K562 (cell line): ENCODE results near the gene PRODH2. TPM values are rescaled to one million over a fixed set of nuclear protein-coding genes. Genes with fewer than 3 reads are reported as not detected.

Source experiments
- CHD2 ChIP-seq: IDR thresholded peaks from 2 replicates; pipeline ENCODE4 v1.6.1; 2011; ENCODE audit warnings: low read depth, low read length
- EP400 ChIP-seq: fragments of 450-650 bp; IDR thresholded peaks from 2 replicates; pipeline ENCODE4 v1.6.1; 2017; ENCODE audit warnings: antibody characterized with exemption, mild to moderate bottlenecking, moderate library complexity
- FOSL1 ChIP-seq: fragments of 200-800 bp; sonication (Bioruptor generic); conservative IDR thresholded peaks from 2 replicates; pipeline ENCODE4 v1.6.1; 2016; ENCODE audit warnings: missing genetic modification characterization, missing compliant biosample characterization
- KDM1A ChIP-seq, 2 experiments: fragments of 450-650 bp; IDR thresholded peaks; 2 replicates each; pipeline ENCODE4 v1.6.1; 2016; ENCODE audit warnings: mild to moderate bottlenecking in 2 of 2
- MAFG ChIP-seq: fragments of 450-650 bp; conservative IDR thresholded peaks from 2 replicates; pipeline ENCODE4 v1.6.1; 2016; ENCODE audit warnings: missing genetic modification characterization, missing compliant biosample characterization
- MEIS2 ChIP-seq: fragments of 450-650 bp; IDR thresholded peaks from 2 replicates; pipeline ENCODE4 v1.6.1; 2014; ENCODE audit warnings: mild to moderate bottlenecking; ENCODE audit not compliant: partially characterized antibody
- MNT ChIP-seq, 2 experiments: fragments of 450-650 bp; conservative IDR thresholded peaks; 2 replicates each; pipeline ENCODE4 v1.6.1; 2017; ENCODE audit warnings: mild to moderate bottlenecking in 2 of 2, moderate library complexity in 2 of 2
- NEUROD1 ChIP-seq: fragments of 150-350 bp; IDR thresholded peaks from 2 replicates; pipeline ENCODE4 v1.6.1; 2014; ENCODE audit warnings: borderline replicate concordance, low read length, low read depth; ENCODE audit not compliant: partially characterized antibody
- NR1H2 ChIP-seq: sonication (generic); formaldehyde crosslinking; IDR thresholded peaks from 2 replicates; pipeline ENCODE4 v1.4.0; 2020; ENCODE audit warnings: mild to moderate bottlenecking, missing genetic modification reagents
- TOE1 ChIP-seq, 2 experiments: fragments of 450-650 bp in 1 of 2; sonication (generic) in 1 of 2; formaldehyde crosslinking in 1 of 2; IDR thresholded peaks; 2 replicates each; pipeline versions ENCODE4 v1.7.1 to v1.8.0; 2016 to 2022; ENCODE audit warnings: borderline replicate concordance in 2 of 2, mild to moderate bottlenecking in 2 of 2, antibody characterized with exemption in 1 of 2, inconsistent platforms in 1 of 2, low read depth in 1 of 2, missing genetic modification reagents in 1 of 2, moderate library complexity in 1 of 2
- ZKSCAN8 ChIP-seq: fragments of 200-800 bp; sonication (Bioruptor generic); IDR thresholded peaks from 2 replicates; pipeline ENCODE4 v1.6.1; 2016; ENCODE audit warnings: missing genetic modification characterization, missing compliant biosample characterization
- ZNF75A ChIP-seq: fragments of 450-650 bp; formaldehyde crosslinking; IDR thresholded peaks from 2 replicates; pipeline ENCODE4 v1.4.0; 2020; ENCODE audit warnings: mild to moderate bottlenecking
- ZNF79 ChIP-seq: fragments of 250-450 bp; sonication (Bioruptor Pico); IDR thresholded peaks from 2 replicates; pipeline ENCODE4 v1.4.0; 2020; ENCODE audit warnings: low read depth, mild to moderate bottlenecking, moderate library complexity
- polyA plus RNA-seq, 8 experiments: library from polyadenylated mRNA; depleted of rRNA in 4 of 8; stranded (reverse) in 5 of 8; unstranded in 3 of 8; fragments of >200 nt; fragmentation: Nextera tagmentation in 2 of 8; fragmentation: Illumina TruSeq in 1 of 8; extraction: Ambion mirVana in 2 of 8; extraction: Trizol in 1 of 8; gene quantifications; 2 replicates each; pipeline versions ENCODE4 v1.2.1 to v1.2.3, GENCODE V29; 2011 to 2014; ENCODE audit warnings: inconsistent platforms in 1 of 8, missing spikeins in 1 of 8
- total RNA-seq, 7 experiments: library from RNA; depleted of rRNA in 6 of 7; stranded (reverse); fragments of >200 nt in 6 of 7; fragmentation: Illumina TruSeq in 2 of 7; extraction: Trizol in 2 of 7; gene quantifications; 2 replicates each; pipeline versions ENCODE4 v1.2.1 to v1.2.3, GENCODE V29; 2011 to 2021; ENCODE audit warnings: low replicate concordance in 1 of 7
- TF ChIP-seq, protein P1 (sequence below): fragments of 450-650 bp; IDR thresholded peaks from 2 replicates; pipeline ENCODE4 v1.6.1; 2014; ENCODE audit warnings: low read depth, mild to moderate bottlenecking, moderate library complexity, borderline replicate concordance
- TF ChIP-seq, protein P2 (sequence below): fragments of 450-650 bp; formaldehyde crosslinking; IDR thresholded peaks from 2 replicates; pipeline ENCODE4 v1.4.0; 2022; ENCODE audit warnings: missing genetic modification characterization
- TF ChIP-seq, protein P3 (sequence below): fragments of 250-450 bp; sonication (Bioruptor Pico); IDR thresholded peaks from 2 replicates; pipeline ENCODE4 v1.5.0; 2021

Gene PRODH2
- total and polyA plus RNA-seq, 9 of the 15 experiments (the other 6 are each of a cell fraction or from before 2014, with no cell fraction given) = not detected

DNA sequence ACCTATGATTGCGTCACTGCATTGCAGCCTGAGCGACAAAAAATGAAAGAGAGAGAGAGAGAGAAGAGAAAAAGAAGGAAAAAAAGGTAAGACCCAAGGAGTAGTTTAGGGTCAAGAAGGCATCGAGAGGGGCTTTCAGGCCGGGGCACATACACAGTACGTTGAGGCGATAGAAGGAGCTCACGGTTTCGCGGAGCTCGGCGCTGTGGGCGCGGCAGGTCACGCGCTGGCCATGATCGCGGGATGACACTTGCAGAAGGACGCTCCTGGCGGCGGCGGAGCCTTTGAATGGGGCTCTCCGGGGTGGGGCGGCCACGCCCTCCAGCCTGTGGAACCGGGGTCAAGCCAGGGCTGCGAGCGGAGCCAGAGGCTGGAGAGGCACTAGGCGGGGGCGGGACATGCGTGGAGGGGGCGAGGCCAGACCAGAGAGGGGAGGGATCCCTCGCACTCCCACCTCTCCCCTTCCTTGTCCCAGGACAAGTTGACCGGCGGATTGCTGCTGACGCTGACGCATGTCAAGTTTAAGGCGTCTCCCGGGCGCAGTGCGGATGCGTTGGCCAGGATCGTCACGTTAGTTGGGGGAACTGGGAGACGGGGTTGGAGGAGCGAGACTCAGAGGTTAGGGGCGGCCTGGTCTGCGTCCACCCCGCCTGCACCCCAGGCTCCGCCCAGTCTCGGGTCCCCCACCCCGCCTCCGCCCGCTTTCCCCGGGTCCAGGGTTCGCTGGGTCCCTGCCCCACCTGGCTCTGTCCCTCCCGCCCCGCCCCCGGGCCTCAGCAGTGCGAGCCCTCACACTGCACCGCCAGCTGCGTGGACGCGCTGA is 32.8 kb upstream of the PRODH2 start (continued):
- TF ChIP-seq, protein P1, sequence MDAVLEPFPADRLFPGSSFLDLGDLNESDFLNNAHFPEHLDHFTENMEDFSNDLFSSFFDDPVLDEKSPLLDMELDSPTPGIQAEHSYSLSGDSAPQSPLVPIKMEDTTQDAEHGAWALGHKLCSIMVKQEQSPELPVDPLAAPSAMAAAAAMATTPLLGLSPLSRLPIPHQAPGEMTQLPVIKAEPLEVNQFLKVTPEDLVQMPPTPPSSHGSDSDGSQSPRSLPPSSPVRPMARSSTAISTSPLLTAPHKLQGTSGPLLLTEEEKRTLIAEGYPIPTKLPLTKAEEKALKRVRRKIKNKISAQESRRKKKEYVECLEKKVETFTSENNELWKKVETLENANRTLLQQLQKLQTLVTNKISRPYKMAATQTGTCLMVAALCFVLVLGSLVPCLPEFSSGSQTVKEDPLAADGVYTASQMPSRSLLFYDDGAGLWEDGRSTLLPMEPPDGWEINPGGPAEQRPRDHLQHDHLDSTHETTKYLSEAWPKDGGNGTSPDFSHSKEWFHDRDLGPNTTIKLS = no peak
- TF ChIP-seq MEIS2 (peak; percentile 5), NR1H2 (CRISPR knock-in tag) (no peak), NEUROD1 (no peak), MAFG (no peak), ZKSCAN8 (no peak), EP400 (peak; percentile 82), MNT (conservative IDR thresholded peaks at IDR 0.05) (peak; percentile 76 to 78), KDM1A (IDR thresholded peaks at IDR 0.05) (peak in 1 of 2 experiments; percentile 42; a peak in 1 of 4 replicates), FOSL1 (tag) (0 out of 2 replicates have a peak, but pooled peaks have one; percentile 9), TOE1 (IDR thresholded peaks at IDR 0.05; ENCODE audit: borderline replicate concordance) (peak; percentile 84), TOE1 (CRISPR knock-in tag; IDR thresholded peaks at IDR 0.05; ENCODE audit: borderline replicate concordance, low read depth) (no peak), ZNF75A (CRISPR knock-in tag) (no peak), ZNF79 (CRISPR knock-in tag) (no peak), CHD2 (peak; percentile 76; the same call in 1 of the 2 replicates)
- TF ChIP-seq, protein P2, sequence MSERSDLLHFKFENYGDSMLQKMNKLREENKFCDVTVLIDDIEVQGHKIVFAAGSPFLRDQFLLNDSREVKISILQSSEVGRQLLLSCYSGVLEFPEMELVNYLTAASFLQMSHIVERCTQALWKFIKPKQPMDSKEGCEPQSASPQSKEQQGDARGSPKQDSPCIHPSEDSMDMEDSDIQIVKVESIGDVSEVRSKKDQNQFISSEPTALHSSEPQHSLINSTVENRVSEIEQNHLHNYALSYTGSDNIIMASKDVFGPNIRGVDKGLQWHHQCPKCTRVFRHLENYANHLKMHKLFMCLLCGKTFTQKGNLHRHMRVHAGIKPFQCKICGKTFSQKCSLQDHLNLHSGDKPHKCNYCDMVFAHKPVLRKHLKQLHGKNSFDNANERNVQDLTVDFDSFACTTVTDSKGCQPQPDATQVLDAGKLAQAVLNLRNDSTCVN (CRISPR knock-in tag) = peak; percentile 4; the same call in 1 of the 2 replicates
- TF ChIP-seq, protein P3, sequence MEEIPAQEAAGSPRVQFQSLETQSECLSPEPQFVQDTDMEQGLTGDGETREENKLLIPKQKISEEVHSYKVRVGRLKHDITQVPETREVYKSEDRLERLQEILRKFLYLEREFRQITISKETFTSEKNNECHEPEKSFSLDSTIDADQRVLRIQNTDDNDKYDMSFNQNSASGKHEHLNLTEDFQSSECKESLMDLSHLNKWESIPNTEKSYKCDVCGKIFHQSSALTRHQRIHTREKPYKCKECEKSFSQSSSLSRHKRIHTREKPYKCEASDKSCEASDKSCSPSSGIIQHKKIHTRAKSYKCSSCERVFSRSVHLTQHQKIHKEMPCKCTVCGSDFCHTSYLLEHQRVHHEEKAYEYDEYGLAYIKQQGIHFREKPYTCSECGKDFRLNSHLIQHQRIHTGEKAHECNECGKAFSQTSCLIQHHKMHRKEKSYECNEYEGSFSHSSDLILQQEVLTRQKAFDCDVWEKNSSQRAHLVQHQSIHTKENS (CRISPR knock-in tag) = no peak
